ENCODE results near the gene GRXCR2. TPM values are rescaled to one million over a fixed set of nuclear protein-coding genes. Genes with fewer than 3 reads are reported as not detected.

The GRXCR2 gene
- total and polyA plus RNA-seq, 2 of the 13 experiments (the other 11 are each of a cell fraction or from before 2014, with no cell fraction given), result not detected

- TF ChIP-seq ZNF275 (CRISPR knock-in tag; IDR thresholded peaks at IDR 0.05; ENCODE audit: borderline replicate concordance), result no peak
- TF ChIP-seq ELF4 (CRISPR knock-in tag; IDR thresholded peaks at IDR 0.05; ENCODE audit: borderline replicate concordance), result no peak
- TF ChIP-seq ZFY (CRISPR knock-in tag; IDR thresholded peaks at IDR 0.05), result peak; percentile 17; the same call in 1 of the 2 replicates
- no peak for TF ChIP-seq ZNF343 (CRISPR knock-in tag; IDR thresholded peaks at IDR 0.05)
- TF ChIP-seq, protein P1, sequence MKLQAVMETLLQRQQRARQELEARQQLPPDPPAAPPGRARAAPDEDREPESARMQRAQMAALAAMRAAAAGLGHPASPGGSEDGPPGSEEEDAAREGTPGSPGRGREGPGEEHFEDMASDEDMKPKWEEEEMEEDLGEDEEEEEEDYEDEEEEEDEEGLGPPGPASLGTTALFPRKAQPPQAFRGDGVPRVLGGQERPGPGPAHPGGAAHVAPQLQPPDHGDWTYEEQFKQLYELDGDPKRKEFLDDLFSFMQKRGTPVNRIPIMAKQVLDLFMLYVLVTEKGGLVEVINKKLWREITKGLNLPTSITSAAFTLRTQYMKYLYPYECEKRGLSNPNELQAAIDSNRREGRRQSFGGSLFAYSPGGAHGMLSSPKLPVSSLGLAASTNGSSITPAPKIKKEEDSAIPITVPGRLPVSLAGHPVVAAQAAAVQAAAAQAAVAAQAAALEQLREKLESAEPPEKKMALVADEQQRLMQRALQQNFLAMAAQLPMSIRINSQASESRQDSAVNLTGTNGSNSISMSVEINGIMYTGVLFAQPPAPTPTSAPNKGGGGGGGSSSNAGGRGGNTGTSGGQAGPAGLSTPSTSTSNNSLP (IDR thresholded peaks at IDR 0.05; ENCODE audit: low read depth, low read length), result no peak
- TF ChIP-seq CREB1 (IDR thresholded peaks at IDR 0.05), result 0 out of 2 replicates have a peak, but pooled peaks have one; percentile 6
- TF ChIP-seq CREB1 (CRISPR knock-in tag; IDR thresholded peaks at IDR 0.05), result no peak
- TF ChIP-seq KDM5B (CRISPR knock-in tag; IDR thresholded peaks at IDR 0.05; ENCODE audit: borderline replicate concordance), result peak; percentile 55; the same call in 1 of the 2 replicates
- TF ChIP-seq, protein P2, sequence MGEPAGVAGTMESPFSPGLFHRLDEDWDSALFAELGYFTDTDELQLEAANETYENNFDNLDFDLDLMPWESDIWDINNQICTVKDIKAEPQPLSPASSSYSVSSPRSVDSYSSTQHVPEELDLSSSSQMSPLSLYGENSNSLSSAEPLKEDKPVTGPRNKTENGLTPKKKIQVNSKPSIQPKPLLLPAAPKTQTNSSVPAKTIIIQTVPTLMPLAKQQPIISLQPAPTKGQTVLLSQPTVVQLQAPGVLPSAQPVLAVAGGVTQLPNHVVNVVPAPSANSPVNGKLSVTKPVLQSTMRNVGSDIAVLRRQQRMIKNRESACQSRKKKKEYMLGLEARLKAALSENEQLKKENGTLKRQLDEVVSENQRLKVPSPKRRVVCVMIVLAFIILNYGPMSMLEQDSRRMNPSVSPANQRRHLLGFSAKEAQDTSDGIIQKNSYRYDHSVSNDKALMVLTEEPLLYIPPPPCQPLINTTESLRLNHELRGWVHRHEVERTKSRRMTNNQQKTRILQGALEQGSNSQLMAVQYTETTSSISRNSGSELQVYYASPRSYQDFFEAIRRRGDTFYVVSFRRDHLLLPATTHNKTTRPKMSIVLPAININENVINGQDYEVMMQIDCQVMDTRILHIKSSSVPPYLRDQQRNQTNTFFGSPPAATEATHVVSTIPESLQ (CRISPR knock-in tag; conservative IDR thresholded peaks at IDR 0.05), result no peak
- 0 out of 2 replicates have a peak, but pooled peaks have one; percentile 44 for TF ChIP-seq ZNF501 (CRISPR knock-in tag; IDR thresholded peaks at IDR 0.05)
- TF ChIP-seq ZFP41 (CRISPR knock-in tag; IDR thresholded peaks at IDR 0.05; ENCODE audit: borderline replicate concordance), result no peak
- no peak for TF ChIP-seq ATRX (CRISPR knock-in tag; IDR thresholded peaks at IDR 0.05; ENCODE audit: borderline replicate concordance)
- TF ChIP-seq KIAA2018 (CRISPR knock-in tag; IDR thresholded peaks at IDR 0.05; ENCODE audit: borderline replicate concordance), result no peak
These were observed 16.5 kb downstream of the GRXCR2 start (continued) for GRCh38 chr5:145856285-145856818.
